ENCODE results near the gene ITM2C.

GRCh38 chr2:230869914-230870543, 5.3 kb downstream of the ITM2C start:
- TF ChIP-seq POLR2AphosphoS5 (IDR thresholded peaks at IDR 0.05; ENCODE audit: low read depth, low read length), result no peak
- no peak for TF ChIP-seq POLR2A (IDR thresholded peaks at IDR 0.05; ENCODE audit: low read depth, low read length)
- TF ChIP-seq TAF1 (IDR thresholded peaks at IDR 0.05; ENCODE audit: borderline replicate concordance, low read depth, low read length), result no peak
